ENCODE measurements around the gene ILKAP. TPM values are rescaled to one million over a fixed set of nuclear protein-coding genes. Genes with fewer than 3 reads are reported as not detected.

ILKAP gene
- total RNA-seq, 2 experiments from 2014 or later = 56.3 to 59.1 TPM

GRCh38 chr2:238124488-238125126 is 78.9 kb downstream of the ILKAP start:
- peaks cover 3% of the 10 kb centered on the region for H3K27me3 Mint-ChIP-seq
- no peak for ATAC-seq (ENCODE audit: low read depth)
- no peak overlapping the region for H3K4me3 Mint-ChIP-seq
- DNase-seq = no peak
- no peak overlapping the region for H3K27ac Mint-ChIP-seq
- H3K9me3 Mint-ChIP-seq = no peaks in the 10 kb centered on the region
- POLR2A ChIA-PET = no interaction called here
- H3K4me1 Mint-ChIP-seq = peaks cover 2% of the 10 kb centered on the region
- H3K36me3 Mint-ChIP-seq = no peaks in the 10 kb centered on the region

- Mint-ChIP-seq H3K27ac (no peak overlapping the region), H3K9me3 (no peaks in the 10 kb centered on the region), H3K27me3 (peaks cover 3% of the 10 kb centered on the region), H3K36me3 (no peaks in the 10 kb centered on the region), H3K4me3 (no peak overlapping the region), H3K4me1 (peaks cover 2% of the 10 kb centered on the region)
- ATAC-seq (ENCODE audit: low read depth) = no peak
- POLR2A ChIA-PET = no interaction called here
- DNase-seq = no peak
Observed at GRCh38 chr2:238123991-238124470, 79.5 kb downstream of the ILKAP start.

GRCh38 chr2:238123218-238123971 is 80.1 kb downstream of the ILKAP start:
- Mint-ChIP-seq H3K9me3 (no peaks in the 10 kb centered on the region), H3K4me1 (peaks cover 2% of the 10 kb centered on the region), H3K27me3 (peaks cover 5% of the 10 kb centered on the region), H3K36me3 (no peaks in the 10 kb centered on the region), H3K4me3 (no peak overlapping the region), H3K27ac (no peak overlapping the region)
- no peak for DNase-seq
- no peak for ATAC-seq (ENCODE audit: low read depth)
- POLR2A ChIA-PET = no interaction called here

GRCh38 chr2:238122287-238123217 is 80.9 kb downstream of the ILKAP start:
- DNase-seq (no peak), ATAC-seq (ENCODE audit: low read depth) (no peak)
- Mint-ChIP-seq H3K4me1 (peaks cover 2% of the 10 kb centered on the region), H3K9me3 (no peaks in the 10 kb centered on the region), H3K36me3 (peaks cover 1% of the 10 kb centered on the region), H3K4me3 (no peak overlapping the region), H3K27me3 (peaks cover 6% of the 10 kb centered on the region), H3K27ac (no peak overlapping the region)
- POLR2A ChIA-PET = no interaction called here

GRCh38 chr2:238121511-238122286 is 81.8 kb downstream of the ILKAP start:
- POLR2A ChIA-PET = no interaction called here
- Mint-ChIP-seq H3K27me3 (peaks cover 9% of the 10 kb centered on the region), H3K4me1 (peaks cover 2% of the 10 kb centered on the region), H3K27ac (no peak overlapping the region), H3K9me3 (no peaks in the 10 kb centered on the region), H3K36me3 (peaks cover 1% of the 10 kb centered on the region), H3K4me3 (no peak overlapping the region)
- no peak for DNase-seq
- no peak for ATAC-seq (ENCODE audit: low read depth)

- Mint-ChIP-seq H3K4me1 (peaks cover 2% of the 10 kb centered on the region), H3K4me3 (no peak overlapping the region), H3K27me3 (peaks cover 9% of the 10 kb centered on the region), H3K36me3 (peaks cover 1% of the 10 kb centered on the region), H3K9me3 (no peaks in the 10 kb centered on the region), H3K27ac (no peak overlapping the region)
- DNase-seq (no peak), ATAC-seq (ENCODE audit: low read depth) (no peak)
- POLR2A ChIA-PET = no interaction called here
Observed at GRCh38 chr2:238120463-238121298, 82.8 kb downstream of the ILKAP start.

Other genes with a start within 250 kb of the ILKAP start
- 10 to 100 TPM; 49.0 to 49.8 TPM for gene UBE2F, start 236.7 kb downstream of the ILKAP start, total RNA-seq
- 10 to 100 TPM; 27.8 to 30.6 TPM for gene SCLY, start 142.7 kb downstream of the ILKAP start, total RNA-seq
- gene ESPNL, start 103.4 kb downstream of the ILKAP start, total RNA-seq = under 1 TPM; 0.09 to 0.11 TPM
- gene KLHL30, start 65.0 kb downstream of the ILKAP start, total RNA-seq = not detected
- under 1 TPM in 1 of 2 experiments, not detected in 1; 0.42 TPM for gene ERFE, start 44.7 kb downstream of the ILKAP start, total RNA-seq
- 1 to 10 TPM; 4.3 to 7.1 TPM for gene HES6, start 36.3 kb upstream of the ILKAP start, total RNA-seq
- 10 to 100 TPM; 13.0 to 13.7 TPM for gene PER2, start 84.9 kb upstream of the ILKAP start, total RNA-seq
- 1 to 10 TPM; 8.6 to 8.7 TPM for gene TRAF3IP1, start 116.8 kb upstream of the ILKAP start, total RNA-seq
- gene ASB1, start 223.2 kb upstream of the ILKAP start, total RNA-seq = 10 to 100 TPM; 32.1 to 34.3 TPM